Skeletal muscle cell (primary cell): ENCODE results near the gene OR5H2.
"Not testable (repeated sequence)": the region's sequence is repeated elsewhere in the genome, so short reads cannot be mapped to it uniquely, and the experiment has no call there.

Experiments used
- DNase-seq: peaks from one replicate; pipeline ENCODE4 v3.0.0-alpha.2; 2010; ENCODE audit warnings: low read depth
- H3K4me3 ChIP-seq: 2 replicates; pipeline ENCODE4 v1.5.1; 2011; ENCODE audit warnings: low read depth, mild to moderate bottlenecking, control low read depth, low read length, moderate library complexity

Gene OR5H2

DNA sequence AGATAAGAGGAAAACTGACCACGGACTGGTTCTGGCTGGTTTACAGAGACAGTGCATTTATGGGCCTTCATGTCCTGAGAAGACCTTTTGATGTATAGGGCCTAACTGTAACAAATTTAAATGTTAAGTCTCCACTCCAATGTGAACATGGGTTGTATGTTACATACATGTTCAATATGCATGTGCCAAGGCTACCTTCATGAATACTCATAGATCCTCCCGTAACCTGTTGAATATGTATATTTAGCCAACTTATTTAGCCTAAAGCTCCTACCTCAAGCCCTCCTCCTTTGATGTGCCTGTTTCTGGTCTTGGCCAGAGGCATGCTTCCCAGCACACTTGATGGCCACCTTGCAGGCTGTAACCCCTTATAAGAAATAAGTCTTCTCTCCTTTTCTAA lies at the start of gene OR5H2:
TSS of gene OR5H2 (plus strand) at position 301 of the 400 bp plus-strand sequence. CDS start 398 bp downstream, outside the sequence.
- H3K4me3 ChIP-seq = no peak within 1 kb of the TSS
- DNase-seq = no peak

DNA sequence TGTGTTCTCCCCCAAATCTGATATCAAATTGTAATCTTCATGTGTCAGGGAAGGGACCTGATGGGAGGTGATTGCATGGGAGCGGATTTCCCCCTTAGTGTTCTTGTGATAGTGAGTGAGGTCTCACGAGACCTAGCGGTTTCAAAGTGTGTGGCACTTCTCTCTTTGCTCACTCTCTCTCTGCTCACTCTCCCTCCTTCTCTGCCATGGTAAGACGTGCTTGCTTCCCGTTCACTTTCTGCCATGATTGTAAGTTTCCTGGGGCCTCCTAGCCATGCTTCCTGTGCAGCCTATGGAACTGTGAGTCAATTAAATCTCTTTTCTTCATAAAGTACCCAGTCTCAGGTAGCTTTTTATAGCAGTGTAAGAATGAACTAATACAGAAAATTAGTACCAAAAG lies 48.8 kb upstream of the OR5H2 start:
- H3K4me3 ChIP-seq = no peak overlapping the region
- DNase-seq = no peak

DNA sequence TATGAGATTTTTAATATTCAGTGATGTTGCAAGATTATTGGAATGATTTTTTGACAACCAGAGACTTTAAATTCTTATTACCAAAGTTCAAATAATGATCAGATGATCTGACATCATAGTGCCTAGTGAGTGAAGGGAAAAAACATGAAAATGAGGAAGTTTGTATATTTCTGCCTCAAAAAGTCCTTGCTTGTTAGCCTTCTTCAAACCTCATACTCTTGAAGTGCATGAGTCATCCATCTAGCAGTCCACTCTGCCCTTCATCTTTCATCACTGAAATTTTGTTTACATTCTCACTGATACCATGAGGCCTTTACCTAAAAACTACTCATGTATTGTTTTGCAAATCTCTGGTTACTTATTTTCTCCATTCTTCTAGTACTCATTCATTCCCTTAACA lies 42.2 kb upstream of the OR5H2 start:
- no peak overlapping the region for H3K4me3 ChIP-seq
- DNase-seq = no peak

DNA sequence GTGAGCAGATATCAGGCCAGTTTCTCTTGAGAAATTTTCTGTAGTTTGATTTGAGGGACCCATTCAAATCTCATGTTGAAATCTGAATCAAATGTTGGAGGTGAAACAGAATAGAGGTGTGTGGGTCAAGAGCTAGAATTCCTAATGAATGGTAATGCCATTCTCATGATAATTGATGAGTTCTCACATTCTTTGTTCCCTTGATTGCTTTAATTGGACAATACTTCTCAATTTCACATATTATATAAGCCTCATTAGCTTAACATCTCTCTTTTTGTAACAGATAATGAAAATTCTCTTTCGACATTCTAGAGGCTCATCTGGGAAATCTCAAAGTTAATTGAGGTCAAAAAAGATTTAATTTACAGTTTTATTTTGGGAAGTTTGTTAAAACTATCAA lies 40.1 kb upstream of the OR5H2 start:
- H3K4me3 ChIP-seq = no peak overlapping the region
- DNase-seq = no peak

DNA sequence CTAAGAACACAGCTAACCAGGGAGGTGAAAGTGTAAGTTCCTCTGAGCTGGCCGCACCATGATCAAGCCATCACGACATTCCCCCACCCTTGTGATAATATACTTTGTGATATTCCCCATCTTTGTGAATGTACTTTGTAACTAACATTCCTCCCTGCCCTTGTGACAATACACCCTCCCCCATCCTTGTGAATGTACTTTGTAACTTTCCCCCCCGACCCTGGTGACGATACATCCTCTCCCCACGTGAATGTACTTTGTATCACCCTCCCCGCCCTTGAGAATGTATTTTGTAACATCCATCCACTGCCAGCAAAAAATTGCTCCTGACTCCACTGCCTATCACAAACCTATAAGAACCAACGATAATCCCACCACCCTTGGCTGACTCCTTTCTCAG lies 38.5 kb upstream of the OR5H2 start:
- no peak overlapping the region for H3K4me3 ChIP-seq
- no peak for DNase-seq

DNA sequence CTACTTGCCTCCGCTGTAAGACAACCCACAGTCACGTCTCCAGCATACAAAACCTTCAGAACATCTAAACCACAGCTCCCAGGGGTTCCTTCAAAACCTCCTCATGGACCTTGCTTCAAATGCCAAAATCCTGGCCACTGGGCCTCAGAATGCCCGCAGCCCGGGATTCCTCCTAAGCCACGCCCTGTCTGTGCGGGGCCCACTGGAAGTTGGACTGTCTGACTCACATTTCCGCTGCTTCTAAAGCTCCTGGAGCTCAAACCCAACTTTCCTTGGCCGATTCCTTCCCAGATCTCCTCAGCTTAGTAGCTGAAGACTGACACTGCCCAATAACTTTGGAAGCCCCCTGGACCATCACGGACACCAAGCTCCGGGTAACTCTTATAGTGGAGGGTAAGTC lies 36.2 kb upstream of the OR5H2 start:
- DNase-seq = no peak
- H3K4me3 ChIP-seq = no peak overlapping the region

DNA sequence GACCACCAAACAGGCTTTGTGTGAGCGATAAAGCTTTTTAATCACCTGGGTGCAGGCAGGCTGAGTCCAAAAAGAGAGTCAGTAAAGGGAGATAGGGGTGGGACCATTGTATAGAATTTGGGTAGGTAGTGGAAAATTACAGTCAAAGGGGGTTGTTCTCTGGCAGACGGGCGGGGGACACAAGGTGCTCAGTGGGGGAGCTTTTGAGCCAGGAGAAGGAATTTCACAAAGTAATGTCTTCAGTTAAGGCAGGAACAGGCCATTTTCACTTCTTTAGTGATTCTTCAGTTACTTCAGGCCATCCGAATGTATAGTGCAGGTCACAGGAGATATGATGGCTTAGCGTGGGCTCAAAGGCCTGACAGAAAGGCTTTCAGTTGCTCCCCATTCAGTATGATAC lies 26.3 kb upstream of the OR5H2 start:
- not testable (repeated sequence) for H3K4me3 ChIP-seq, DNase-seq

DNA sequence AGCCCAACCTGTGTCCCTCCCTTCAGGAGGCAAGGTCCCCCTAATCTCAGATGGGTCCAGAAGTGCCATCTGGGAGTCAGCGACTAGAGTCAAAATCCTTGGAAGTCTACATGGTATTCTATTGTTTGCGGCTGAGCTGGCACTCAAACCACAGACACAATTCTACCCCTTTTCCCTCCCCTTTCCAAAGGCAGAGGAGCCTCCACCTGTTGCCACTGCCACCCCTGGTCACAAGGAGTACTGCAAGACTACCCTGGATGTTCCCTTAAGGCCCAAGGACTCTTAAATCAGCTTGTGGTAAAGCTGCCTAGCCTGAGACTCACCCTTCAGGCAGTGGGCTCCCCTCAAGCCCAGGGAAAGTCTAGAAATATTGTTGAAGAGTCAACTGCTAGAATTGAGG lies 22.6 kb upstream of the OR5H2 start:
- H3K4me3 ChIP-seq = no peak overlapping the region
- no peak for DNase-seq

DNA sequence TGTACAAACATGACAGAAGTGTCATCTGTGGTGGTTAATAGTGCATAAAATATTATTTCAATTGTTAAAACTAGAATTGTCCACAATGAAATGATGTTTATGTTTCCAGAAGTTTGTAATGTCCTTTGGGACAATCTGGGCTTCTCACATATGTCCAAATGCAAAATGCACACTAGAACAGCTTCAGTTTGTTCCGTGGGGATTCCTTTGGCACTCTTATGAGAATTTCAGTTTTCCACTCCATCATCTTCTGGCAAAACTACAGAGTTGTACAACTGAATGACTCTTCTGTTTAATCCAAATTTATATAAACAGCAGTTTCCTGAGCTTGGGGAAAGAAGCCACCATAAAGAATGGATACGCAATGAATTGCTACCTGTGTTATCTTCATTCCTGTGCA lies 20.3 kb upstream of the OR5H2 start:
- no peak for DNase-seq
- H3K4me3 ChIP-seq = no peak overlapping the region

DNA sequence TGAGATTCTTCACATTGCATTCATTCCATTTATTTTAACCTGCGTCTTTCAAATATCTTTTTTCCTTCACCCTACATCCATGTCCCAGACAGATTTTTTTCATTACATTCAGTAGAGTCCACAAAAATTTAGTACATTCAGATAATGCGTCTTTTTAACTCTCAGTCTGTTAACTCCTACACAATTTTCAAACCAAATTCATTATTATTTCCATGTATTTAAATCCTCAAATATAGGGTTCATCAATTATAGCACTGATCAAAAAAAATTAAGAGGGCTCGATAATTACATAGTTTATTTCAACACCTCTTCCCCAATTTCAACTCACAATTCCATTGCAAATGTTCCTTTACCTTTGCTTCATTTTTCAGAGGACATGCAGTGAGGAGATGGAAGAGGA lies 18.4 kb upstream of the OR5H2 start, which contains the start of gene OR5H6:
TSS of gene OR5H6 (plus strand) at position 301 of the 400 bp plus-strand sequence. CDS start at position 390, 89 bp downstream.
- H3K4me3 ChIP-seq = no peak within 1 kb of the TSS
- no peak for DNase-seq

DNA sequence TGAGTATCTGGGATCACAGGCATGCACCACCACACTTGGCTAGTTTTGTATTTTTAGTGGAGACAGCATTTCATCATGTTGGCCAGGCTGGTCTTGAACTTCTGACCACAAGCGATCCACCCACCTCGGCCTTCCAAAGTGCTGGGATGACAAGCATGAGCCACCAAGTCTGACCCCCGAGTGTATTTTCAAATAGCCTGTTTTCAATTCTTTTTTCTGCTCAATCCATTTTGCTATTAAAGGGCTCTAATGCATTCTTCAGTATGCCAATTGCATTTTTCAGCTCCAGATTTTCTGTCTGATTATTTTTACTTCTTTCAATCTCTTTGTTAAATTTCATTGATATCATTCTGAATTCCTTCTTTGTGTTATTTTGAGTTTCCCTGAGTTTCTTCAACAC lies 12.5 kb upstream of the OR5H2 start:
- DNase-seq = no peak
- H3K4me3 ChIP-seq = no peak overlapping the region

DNA sequence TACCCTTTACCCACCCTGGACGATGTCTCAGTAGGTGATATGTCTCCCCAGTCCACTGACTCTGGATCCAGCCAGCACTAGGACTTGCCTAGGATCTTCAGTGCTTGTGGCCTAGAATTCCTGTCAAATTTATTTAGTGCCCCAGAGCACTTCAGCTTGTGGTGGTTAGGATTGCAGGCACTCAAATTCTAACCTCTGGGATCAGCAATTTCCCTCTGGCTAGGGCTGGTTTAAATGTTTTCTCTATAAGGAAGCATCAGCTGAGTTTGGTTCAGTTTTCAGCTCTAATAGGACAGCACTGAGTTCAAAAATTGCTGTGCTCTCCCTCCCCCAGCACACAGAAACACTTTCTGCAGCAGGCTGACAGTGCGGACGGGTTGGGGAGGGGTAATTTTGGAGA lies 10.2 kb upstream of the OR5H2 start:
- DNase-seq = no peak
- H3K4me3 ChIP-seq = no peak overlapping the region

DNA sequence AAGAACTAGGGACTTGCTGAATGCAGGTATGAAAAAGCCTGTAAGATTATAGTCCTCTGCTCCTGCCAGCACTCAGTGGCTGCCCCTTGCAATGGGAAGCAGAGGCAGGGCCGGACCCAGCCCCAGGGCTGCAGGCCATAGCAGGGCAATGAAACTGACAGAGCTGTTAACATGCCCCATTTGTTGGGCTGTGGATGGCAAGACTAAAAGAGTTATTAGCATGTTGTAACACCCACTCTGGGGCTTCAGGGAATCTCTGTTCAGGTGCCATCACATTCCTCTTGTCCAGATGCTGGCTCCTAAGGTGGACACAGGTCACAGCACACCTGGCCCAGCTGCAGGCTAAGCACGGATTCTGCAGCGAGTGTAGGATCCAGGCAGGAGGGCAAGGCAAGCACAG lies 7.4 kb upstream of the OR5H2 start:
- DNase-seq = no peak
- no peak overlapping the region for H3K4me3 ChIP-seq

DNA sequence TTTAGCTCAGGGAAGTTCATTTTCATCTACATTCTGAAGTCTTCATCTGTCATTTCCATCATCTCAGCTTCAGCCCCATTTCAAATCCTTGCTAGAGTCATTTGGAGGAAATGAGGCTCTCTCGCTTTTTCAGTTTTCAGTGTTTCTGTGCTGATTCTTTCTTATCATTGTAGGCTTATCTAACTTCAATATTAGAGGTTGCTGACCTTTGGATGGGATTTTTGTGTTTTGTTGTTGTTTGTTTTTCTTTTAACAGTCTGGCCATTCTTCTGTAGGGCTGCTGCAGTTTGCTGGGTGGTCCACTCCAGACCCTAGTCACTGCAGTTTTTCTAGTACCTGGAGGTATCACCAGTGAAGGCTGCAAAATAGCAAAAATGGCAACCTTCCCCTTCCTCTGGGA lies 8.6 kb downstream of the OR5H2 start:
- H3K4me3 ChIP-seq = no peak overlapping the region
- no peak for DNase-seq

DNA sequence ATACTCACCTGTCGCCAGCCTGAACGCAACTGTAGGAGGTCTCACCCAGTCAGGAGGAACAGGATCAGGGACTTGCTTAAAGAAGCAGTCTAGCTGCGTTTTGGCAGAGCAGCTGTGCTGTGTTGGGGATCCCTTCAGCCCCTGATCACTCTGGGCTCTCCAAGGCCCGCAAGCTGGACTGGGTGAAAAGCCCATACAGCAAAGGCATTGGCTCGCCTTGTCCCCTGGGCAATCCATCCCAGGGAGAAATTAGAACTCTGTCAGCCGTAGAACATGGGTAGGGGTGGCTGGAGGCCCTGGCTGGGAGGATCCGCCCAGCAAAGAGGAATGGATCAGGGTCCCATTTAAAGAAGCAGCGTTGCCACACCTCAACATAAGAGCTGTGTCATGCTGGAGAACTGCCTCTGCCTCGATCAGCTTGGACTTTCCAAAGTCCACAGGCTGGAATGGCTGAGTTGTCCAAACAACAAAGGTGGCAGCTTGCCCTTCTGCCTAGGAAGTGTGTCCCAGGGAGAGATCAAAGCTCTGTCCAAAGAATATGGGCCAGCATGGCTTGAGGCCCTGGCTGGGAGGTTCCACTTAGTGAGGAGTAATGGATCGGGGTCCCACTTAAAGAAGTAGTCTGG lies 9.1 kb downstream of the OR5H2 start:
- H3K4me3 ChIP-seq = no peak overlapping the region
- no peak for DNase-seq

DNA sequence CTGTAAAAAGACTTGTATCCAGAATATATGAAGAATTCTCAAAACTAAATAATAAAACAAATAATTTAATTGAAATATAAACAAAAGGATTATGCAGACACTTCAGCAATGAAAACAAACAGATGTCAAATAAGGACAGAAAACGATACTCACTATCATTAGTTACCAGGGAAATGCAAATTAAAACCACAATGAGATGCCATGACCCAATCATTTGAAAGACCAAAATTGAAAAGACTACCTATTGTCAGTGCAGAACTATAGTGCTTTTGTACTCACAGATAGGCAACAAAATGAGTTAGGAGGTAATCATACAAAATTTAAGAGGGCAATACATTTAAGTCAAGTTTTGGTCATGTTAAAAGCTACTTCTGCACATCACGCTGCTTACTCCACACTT lies 39.8 kb downstream of the OR5H2 start:
- H3K4me3 ChIP-seq = no peak overlapping the region
- DNase-seq = no peak

DNA sequence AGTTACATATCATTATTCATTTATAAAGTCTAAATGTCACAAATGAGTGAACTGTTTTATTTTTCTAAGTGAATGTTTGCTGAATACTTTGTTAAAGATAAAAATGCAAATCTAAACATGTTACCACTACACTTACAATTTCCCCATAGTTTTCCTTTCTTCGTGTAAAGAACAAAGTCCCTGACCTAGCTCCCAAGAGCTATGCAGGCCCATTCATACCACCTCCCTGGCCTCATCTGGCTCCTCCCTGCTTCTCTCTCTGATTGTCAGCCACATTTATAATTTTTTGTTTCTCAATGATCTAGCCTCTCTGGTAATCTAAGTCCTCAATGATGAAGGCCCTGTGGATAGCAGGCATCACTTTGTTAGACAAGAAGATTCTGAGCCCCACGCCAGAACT lies 40.4 kb downstream of the OR5H2 start:
- H3K4me3 ChIP-seq = no peak overlapping the region
- DNase-seq = no peak

DNA sequence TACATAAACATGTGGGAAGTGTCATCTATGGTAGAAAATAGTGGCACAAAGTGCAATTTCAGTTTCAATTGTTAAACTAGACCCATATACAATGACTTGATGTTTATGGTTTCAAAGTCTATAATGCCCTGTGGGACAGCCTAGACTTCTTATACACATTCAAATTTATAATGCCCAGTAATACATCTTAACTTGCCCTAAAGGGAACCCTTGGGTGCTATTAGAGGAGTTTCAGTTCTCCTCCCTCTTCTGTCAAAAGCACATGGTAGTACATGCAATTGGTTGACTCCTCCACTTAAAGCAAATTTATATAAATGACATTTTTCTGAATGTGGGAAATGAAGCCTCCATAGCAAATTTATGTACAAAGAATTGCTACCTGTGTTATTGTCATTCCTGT lies 41.1 kb downstream of the OR5H2 start:
- DNase-seq = no peak
- H3K4me3 ChIP-seq = no peak overlapping the region

DNA sequence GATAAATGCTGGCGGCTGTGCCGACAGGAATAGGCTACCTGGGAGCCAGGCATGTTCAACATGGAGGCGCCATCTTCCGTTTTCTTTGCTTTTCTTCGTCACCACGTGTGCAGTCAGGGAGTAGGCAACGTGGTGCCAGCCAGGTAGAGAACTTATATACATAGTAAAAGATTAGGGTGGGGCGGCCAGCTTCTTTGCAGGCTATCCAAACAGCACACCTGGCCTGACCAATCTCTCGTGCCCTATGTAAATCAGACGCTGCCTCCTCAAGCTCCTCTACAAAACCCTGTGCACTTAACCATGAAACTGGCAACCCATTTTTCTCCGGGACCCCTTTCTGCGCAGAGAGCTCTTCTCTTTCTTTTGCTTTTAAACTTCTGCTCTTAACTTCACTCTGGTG lies 42.8 kb downstream of the OR5H2 start:
- no peak overlapping the region for H3K4me3 ChIP-seq
- no peak for DNase-seq

DNA sequence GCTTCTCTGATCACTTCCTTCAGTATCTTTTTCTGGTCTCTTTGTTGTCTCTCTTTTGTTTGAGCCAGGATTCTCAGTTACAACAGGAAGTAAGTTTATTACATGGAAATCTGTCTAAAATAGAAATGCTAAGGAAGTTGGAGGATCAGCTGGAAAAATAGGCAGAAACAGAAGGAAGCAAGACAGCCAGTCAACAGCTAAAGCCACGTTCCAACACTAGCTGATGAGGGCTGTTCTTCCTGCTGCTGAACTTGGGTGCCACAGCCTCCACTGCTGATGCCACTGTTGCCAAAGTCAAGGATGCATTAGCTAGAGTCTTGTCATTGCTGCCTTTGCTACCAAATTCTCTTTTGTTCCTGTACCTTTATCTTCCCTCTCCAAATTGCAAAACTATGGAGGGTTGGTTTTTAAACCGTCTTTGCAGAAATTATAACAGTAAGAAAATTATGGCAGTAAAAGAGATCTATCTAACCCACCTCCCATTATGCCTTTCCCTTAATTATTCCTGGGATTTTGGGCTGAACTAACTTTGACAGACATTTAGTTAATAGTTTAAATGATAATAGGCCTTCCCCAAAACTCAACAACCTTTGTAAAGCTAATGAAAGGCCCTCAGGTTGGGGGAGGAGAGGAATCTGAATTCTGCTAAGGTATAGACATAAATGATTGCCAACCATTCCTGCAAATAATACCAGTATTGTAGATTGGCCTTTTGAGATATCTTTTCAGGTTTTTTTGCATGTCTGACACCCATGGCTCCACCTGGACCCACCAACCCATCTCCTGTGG lies 44.0 kb downstream of the OR5H2 start:
- no peak for DNase-seq
- H3K4me3 ChIP-seq = no peak overlapping the region

DNA sequence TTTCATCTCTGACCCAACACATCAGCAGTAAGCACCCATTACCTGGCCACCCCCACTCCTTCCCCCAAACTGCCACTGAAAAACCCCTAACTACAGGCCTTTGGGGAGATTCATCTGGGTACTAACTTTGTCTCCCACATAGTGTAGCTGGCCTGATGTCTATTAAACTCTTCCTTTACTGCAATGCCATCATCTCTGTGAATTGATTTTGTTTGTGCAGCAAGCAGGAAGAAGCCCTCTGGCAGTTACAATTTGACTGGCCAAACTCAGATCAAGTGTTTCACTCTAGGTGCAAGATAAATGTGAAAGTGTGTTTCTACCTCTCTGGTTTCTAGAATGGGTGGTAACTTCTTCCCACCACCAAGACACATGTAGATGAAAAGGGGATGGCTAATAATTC lies 44.6 kb downstream of the OR5H2 start:
- no peak overlapping the region for H3K4me3 ChIP-seq
- DNase-seq = no peak
